Measurements from ENCODE around the gene DMTF1.

DNA sequence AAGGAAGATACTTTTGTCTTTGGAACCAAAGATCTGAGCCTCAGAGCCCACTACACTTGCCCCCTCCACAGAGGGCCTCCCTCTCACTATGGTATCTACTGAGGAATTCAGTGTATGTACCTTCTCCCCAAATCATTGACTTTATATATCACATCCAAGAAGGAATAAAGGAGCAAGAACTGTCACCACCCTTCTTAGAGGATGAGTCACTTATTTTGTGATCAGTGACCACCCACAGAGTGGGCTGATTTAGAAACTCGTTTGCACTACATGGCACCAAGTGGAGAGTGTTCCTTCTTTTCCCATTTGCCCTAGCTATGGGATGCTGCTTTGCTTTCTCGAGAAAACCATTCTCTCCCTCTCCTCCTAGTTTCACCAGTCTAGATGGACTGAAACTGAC, 61.6 kb downstream of the DMTF1 start:
- TF ChIP-seq POLR2AphosphoS5 (IDR thresholded peaks at IDR 0.05) (no peak), POLR2A (IDR thresholded peaks at IDR 0.05) (no peak)
